ENCODE measurements around the gene YIPF3.

GRCh38 chr6:43489277-43490072 lies 27.3 kb downstream of the YIPF3 start:
- no peak for TF ChIP-seq SIN3A (IDR thresholded peaks at IDR 0.05; ENCODE audit: borderline replicate concordance, insufficient read depth, low read depth, low read length)
- TF ChIP-seq, protein P1, sequence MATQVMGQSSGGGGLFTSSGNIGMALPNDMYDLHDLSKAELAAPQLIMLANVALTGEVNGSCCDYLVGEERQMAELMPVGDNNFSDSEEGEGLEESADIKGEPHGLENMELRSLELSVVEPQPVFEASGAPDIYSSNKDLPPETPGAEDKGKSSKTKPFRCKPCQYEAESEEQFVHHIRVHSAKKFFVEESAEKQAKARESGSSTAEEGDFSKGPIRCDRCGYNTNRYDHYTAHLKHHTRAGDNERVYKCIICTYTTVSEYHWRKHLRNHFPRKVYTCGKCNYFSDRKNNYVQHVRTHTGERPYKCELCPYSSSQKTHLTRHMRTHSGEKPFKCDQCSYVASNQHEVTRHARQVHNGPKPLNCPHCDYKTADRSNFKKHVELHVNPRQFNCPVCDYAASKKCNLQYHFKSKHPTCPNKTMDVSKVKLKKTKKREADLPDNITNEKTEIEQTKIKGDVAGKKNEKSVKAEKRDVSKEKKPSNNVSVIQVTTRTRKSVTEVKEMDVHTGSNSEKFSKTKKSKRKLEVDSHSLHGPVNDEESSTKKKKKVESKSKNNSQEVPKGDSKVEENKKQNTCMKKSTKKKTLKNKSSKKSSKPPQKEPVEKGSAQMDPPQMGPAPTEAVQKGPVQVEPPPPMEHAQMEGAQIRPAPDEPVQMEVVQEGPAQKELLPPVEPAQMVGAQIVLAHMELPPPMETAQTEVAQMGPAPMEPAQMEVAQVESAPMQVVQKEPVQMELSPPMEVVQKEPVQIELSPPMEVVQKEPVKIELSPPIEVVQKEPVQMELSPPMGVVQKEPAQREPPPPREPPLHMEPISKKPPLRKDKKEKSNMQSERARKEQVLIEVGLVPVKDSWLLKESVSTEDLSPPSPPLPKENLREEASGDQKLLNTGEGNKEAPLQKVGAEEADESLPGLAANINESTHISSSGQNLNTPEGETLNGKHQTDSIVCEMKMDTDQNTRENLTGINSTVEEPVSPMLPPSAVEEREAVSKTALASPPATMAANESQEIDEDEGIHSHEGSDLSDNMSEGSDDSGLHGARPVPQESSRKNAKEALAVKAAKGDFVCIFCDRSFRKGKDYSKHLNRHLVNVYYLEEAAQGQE (IDR thresholded peaks at IDR 0.05; ENCODE audit: insufficient read depth in 1 of 2, low read depth in 2 of 2, low read length in 1 of 2): no peak
- TF ChIP-seq CTCF (IDR thresholded peaks at IDR 0.05): no peak
